GM19238 (cell line): ENCODE data around the gene PLCG2.
"Not testable (repeated sequence)": the region's sequence is repeated elsewhere in the genome, so short reads cannot be mapped to it uniquely, and the experiment has no call there.

Source experiments
- DNase-seq: peaks from one replicate; pipeline ENCODE4 v3.0.0; 2011; ENCODE audit warnings: low spot score; ENCODE audit not compliant: insufficient read length

The PLCG2 gene

GRCh38 chr16:81937305-81938038, 158.4 kb downstream of the PLCG2 start:
- DNase-seq: no peak

- no peak for DNase-seq
Measured at GRCh38 chr16:81938326-81939163, 159.5 kb downstream of the PLCG2 start.

- no peak for DNase-seq
Measured at GRCh38 chr16:81939164-81940056, 160.3 kb downstream of the PLCG2 start.

GRCh38 chr16:81940781-81941560, 161.9 kb downstream of the PLCG2 start:
- no peak for DNase-seq

GRCh38 chr16:81942007-81942601, 163.0 kb downstream of the PLCG2 start:
- DNase-seq: no peak

GRCh38 chr16:81945665-81946064, 166.6 kb downstream of the PLCG2 start:
- no peak for DNase-seq

GRCh38 chr16:81946206-81946605, 167.1 kb downstream of the PLCG2 start:
- DNase-seq: no peak

- no peak for DNase-seq
Measured at GRCh38 chr16:81951564-81951963, 172.5 kb downstream of the PLCG2 start.

- no peak for DNase-seq
Measured at GRCh38 chr16:81956213-81956948, 177.3 kb downstream of the PLCG2 start.

GRCh38 chr16:81964808-81965207, 185.7 kb downstream of the PLCG2 start:
- DNase-seq: no peak

- DNase-seq: no peak
Measured at GRCh38 chr16:81967358-81967757, 188.3 kb downstream of the PLCG2 start.

GRCh38 chr16:81971853-81972252, 192.8 kb downstream of the PLCG2 start:
- no peak for DNase-seq

- no peak for DNase-seq
Measured at GRCh38 chr16:81973737-81974136, 194.6 kb downstream of the PLCG2 start.

- DNase-seq: no peak
Measured at GRCh38 chr16:81975637-81976036, 196.5 kb downstream of the PLCG2 start.

GRCh38 chr16:81977335-81977942, 198.3 kb downstream of the PLCG2 start:
- DNase-seq: not testable (repeated sequence)

GRCh38 chr16:81987121-81987520, 208.0 kb downstream of the PLCG2 start:
- no peak for DNase-seq

GRCh38 chr16:81987706-81988105, 208.6 kb downstream of the PLCG2 start:
- no peak for DNase-seq

- no peak for DNase-seq
Measured at GRCh38 chr16:81992859-81993258, 213.8 kb downstream of the PLCG2 start.

- DNase-seq: no peak
Measured at GRCh38 chr16:81994485-81994884, 215.4 kb downstream of the PLCG2 start.
